Mesendoderm (in vitro differentiated cells): ENCODE results near the gene PASK.
A peak's percentile ranks its signal among the peaks of the same experiment; 100 is the strongest.

Experiments
- DNase-seq: peaks from one replicate; pipeline ENCODE4 v3.0.0; 2013
- H2AK5ac ChIP-seq: 2 replicates; pipeline ENCODE4 v1.6.1; 2013; ENCODE audit warnings: low read length, inconsistent platforms
- H2BK120ac ChIP-seq: 2 replicates; pipeline ENCODE4 v1.6.1; 2013; ENCODE audit warnings: low read depth, mild to moderate bottlenecking, low read length, moderate library complexity, mixed read lengths
- H2BK15ac ChIP-seq: replicated peaks from 2 replicates; pipeline ENCODE4 v1.6.1; 2013; ENCODE audit warnings: low read depth, mild to moderate bottlenecking, moderate library complexity
- H2BK5ac ChIP-seq: 2 replicates; pipeline ENCODE4 v1.6.1; 2013; ENCODE audit warnings: low read length, inconsistent platforms
- H3K18ac ChIP-seq: 2 replicates; pipeline ENCODE4 v1.6.1; 2013; ENCODE audit warnings: mild to moderate bottlenecking, low read length, mixed read lengths
- H3K23ac ChIP-seq: one replicate; pipeline ENCODE4 v1.6.1; 2013; ENCODE audit warnings: low read length
- H3K27ac ChIP-seq: 2 replicates; pipeline ENCODE4 v1.5.1; 2013; ENCODE audit warnings: low read depth, mild to moderate bottlenecking, inconsistent platforms, low read length, moderate library complexity
- H3K27me3 ChIP-seq: 2 replicates; pipeline ENCODE4 v1.6.1; 2013; ENCODE audit warnings: low read length, control low read depth, mild to moderate bottlenecking, inconsistent platforms; ENCODE audit not compliant: insufficient read depth, poor library complexity
- H3K36me3 ChIP-seq: 2 replicates; pipeline ENCODE4 v1.6.1; 2013; ENCODE audit warnings: low read length, inconsistent platforms; ENCODE audit not compliant: control insufficient read depth, insufficient read depth
- H3K4ac ChIP-seq: one replicate; pipeline ENCODE4 v1.6.1; 2013; ENCODE audit warnings: low read depth, mild to moderate bottlenecking, low read length, moderate library complexity
- H3K4me1 ChIP-seq: 2 replicates; pipeline ENCODE4 v1.6.1; 2013; ENCODE audit warnings: low read depth, low read length, inconsistent platforms; ENCODE audit not compliant: control insufficient read depth
- H3K4me2 ChIP-seq: 2 replicates; pipeline ENCODE4 v1.6.1; 2013; ENCODE audit warnings: low read length
- H3K4me3 ChIP-seq: 2 replicates; pipeline ENCODE4 v1.5.1; 2013; ENCODE audit warnings: mild to moderate bottlenecking, low read length
- H3K56ac ChIP-seq: one replicate; pipeline ENCODE4 v1.6.1; 2013; ENCODE audit warnings: low read length
- H3K79me1 ChIP-seq: 2 replicates; pipeline ENCODE4 v1.6.1; 2013; ENCODE audit warnings: low read length, inconsistent platforms
- H3K79me2 ChIP-seq: 2 replicates; pipeline ENCODE4 v1.6.1; 2013; ENCODE audit warnings: mild to moderate bottlenecking, low read length; ENCODE audit not compliant: control insufficient read depth, insufficient read depth
- H3K9ac ChIP-seq: 2 replicates; pipeline ENCODE4 v1.6.1; 2013; ENCODE audit warnings: low read length, inconsistent platforms
- H4K5ac ChIP-seq: one replicate; pipeline ENCODE4 v1.6.1; 2013; ENCODE audit warnings: low read length
- H4K8ac ChIP-seq: one replicate; pipeline ENCODE4 v1.6.1; 2013; ENCODE audit warnings: low read depth, mild to moderate bottlenecking, control low read depth, low read length, moderate library complexity
- WGBS: extraction: QIAGEN DNeasy Blood & Tissue Kit; methylation state at CpG from one replicate; pipeline ENCODE4 v1.1.7; 2013; ENCODE audit warnings: low lambda C conversion rate, missing lambda C conversion rate; ENCODE audit not compliant: insufficient coverage; ENCODE audit errors: extremely low coverage; 5-methylcytosine and 5-hydroxymethylcytosine counted together

PASK gene

DNA sequence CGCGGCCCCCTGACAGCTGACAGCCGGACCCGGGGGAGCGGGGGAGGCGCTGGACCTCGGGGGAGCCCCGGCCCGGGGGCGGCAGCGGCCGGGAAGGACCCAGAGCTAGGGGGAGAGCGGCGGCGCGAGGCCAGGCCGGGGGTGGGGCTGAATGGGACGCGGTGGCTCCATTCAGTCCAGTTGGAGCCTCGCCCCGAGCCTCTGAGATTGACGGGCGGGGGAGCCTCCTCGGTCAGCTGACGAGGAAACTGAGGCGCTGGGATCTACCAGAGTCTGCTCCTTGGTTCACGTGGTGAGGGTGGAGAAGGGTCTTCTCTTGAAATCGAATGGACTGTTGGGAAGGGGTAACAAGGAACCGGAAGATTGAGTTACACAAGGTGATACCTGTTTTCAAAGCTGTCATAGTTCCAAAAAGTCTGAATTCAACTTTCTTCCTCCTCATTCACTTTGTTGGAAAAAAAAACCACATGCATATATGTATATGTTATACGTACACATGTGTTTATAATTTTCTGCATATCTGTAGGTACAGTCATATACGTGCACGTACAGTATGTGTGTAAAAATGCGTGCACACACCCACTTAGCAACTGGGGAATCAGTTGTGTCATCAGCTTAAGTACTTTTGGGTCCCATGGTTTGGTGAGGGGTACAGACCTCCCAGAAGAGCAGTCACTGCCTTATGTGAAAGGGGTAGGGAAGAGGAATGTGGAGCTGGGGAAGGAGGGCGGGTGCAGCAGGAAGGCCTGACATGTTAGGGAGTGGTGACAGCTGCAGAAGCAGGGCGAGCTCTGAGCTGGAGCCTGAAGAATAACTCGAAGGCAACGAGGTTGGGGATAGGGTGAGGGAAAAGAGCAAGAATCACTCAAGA is 1.6 kb upstream of the PASK start:
- Histone ChIP-seq H3K23ac (no peak overlapping the region), H2AK5ac (no peak overlapping the region), H3K27me3 (no peaks in the 10 kb centered on the region), H3K4me1 (no peaks in the 10 kb centered on the region), H3K79me2 (no peaks in the 10 kb centered on the region), H2BK15ac (no peak overlapping the region), H3K9ac (peak overlapping the region; percentile 77), H2BK120ac (no peak overlapping the region), H3K27ac (peak overlapping the region; percentile 33), H3K4me2 (peak overlapping the region; percentile 95), H4K8ac (no peak overlapping the region), H3K56ac (peak overlapping the region; percentile 85), H2BK5ac (no peak overlapping the region), H4K5ac (no peak overlapping the region), H3K36me3 (no peaks in the 10 kb centered on the region), H3K4me3 (peak overlapping the region; percentile 79), H3K18ac (peak overlapping the region; percentile 70), H3K4ac (no peak overlapping the region), H3K79me1 (peaks cover 14% of the 10 kb centered on the region)
- no peak for DNase-seq
- WGBS = no CpG with 5 or more reads among the region's 37 CpGs

DNA sequence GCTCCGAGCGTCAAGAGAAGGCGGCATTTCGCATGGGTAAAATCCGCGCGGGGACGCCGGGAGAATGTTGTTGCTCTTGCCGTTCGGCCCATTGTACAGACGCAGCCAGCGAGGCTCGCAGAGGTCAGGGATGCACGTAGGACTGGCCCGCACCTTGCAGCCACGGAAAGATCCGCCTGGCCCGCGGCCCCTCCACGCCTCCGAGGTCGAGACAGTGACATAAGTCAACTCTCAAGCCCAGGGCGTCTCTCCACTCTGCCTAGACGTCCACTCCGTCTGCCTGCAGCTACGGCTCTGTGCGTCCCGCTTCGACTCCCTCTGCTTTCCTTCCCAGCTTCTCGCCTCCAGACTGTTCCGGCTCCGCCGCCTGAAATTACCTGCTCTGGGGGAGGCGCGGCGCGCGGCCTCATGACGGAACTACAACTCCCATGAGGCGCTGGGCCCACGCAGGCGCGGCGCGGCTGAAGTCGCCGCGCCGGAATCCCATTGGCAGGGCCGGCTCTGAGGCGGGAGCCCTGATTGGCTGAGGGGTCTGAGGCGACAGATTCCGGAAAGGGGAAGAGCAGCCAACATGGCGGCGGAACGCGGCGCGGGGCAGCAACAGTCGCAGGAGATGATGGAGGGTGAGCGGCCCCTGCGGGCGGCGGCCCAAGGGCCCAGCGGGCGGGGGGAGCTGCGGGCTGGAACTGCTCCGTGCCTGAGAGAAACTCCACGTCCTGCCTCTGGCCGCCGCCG is 820 bp upstream of the PASK start, which contains the start of gene PPP1R7:
TSS of gene PPP1R7 (plus strand) at position 543 of the 735 bp plus-strand sequence. CDS start at position 572, 29 bp downstream.
- peak within 1 kb of the TSS; percentile 70 for H3K18ac ChIP-seq
- no peaks in the 10 kb centered on the region for H3K36me3 ChIP-seq
- H3K4me2 ChIP-seq = peak within 1 kb of the TSS; percentile 99
- H2AK5ac ChIP-seq = no peak within 1 kb of the TSS
- no CpG with 5 or more reads among the region's 73 CpGs for WGBS
- peak within 1 kb of the TSS; percentile 79 for H3K4me3 ChIP-seq
- H3K4me1 ChIP-seq = no peaks in the 10 kb centered on the region
- H4K5ac ChIP-seq = no peak within 1 kb of the TSS
- H2BK15ac ChIP-seq = no peak within 1 kb of the TSS
- H2BK120ac ChIP-seq = no peak within 1 kb of the TSS
- H3K79me1 ChIP-seq = peaks cover 14% of the 10 kb centered on the region
- H4K8ac ChIP-seq = no peak within 1 kb of the TSS
- peak within 1 kb of the TSS; percentile 77 for H3K9ac ChIP-seq
- no peak within 1 kb of the TSS for H3K4ac ChIP-seq
- H3K79me2 ChIP-seq = no peaks in the 10 kb centered on the region
- no peaks in the 10 kb centered on the region for H3K27me3 ChIP-seq
- no peak within 1 kb of the TSS for H2BK5ac ChIP-seq
- H3K56ac ChIP-seq = peak within 1 kb of the TSS; percentile 85
- peak within 1 kb of the TSS; percentile 33 for H3K27ac ChIP-seq
- H3K23ac ChIP-seq = no peak within 1 kb of the TSS
- DNase-seq = peak; percentile 98

DNA sequence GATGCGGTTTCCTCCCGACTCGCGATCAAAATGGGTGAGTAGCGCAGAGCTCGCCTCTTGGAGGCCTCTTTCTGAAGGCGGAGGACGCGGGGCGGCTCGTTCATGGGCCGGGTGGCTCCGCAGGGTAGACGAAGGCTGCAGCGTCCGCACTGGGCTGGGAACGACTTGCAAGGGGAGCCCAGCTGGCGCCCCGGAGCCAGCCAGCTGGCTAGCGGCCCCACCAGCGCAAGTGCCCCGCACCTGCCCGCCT is 328 bp upstream of the PASK start:
- no peak overlapping the region for H2BK120ac ChIP-seq
- H3K18ac ChIP-seq = no peak overlapping the region
- no peak overlapping the region for H2BK15ac ChIP-seq
- no peaks in the 10 kb centered on the region for H3K36me3 ChIP-seq
- peak overlapping the region; percentile 60 for H3K4me3 ChIP-seq
- no peaks in the 10 kb centered on the region for H3K27me3 ChIP-seq
- H4K8ac ChIP-seq = no peak overlapping the region
- no peaks in the 10 kb centered on the region for H3K79me2 ChIP-seq
- H4K5ac ChIP-seq = no peak overlapping the region
- H3K79me1 ChIP-seq = peaks cover 14% of the 10 kb centered on the region
- peak overlapping the region; percentile 85 for H3K56ac ChIP-seq
- no peak overlapping the region for H3K27ac ChIP-seq
- H3K23ac ChIP-seq = no peak overlapping the region
- no peak overlapping the region for H2AK5ac ChIP-seq
- no CpG with 5 or more reads among the region's 23 CpGs for WGBS
- DNase-seq = no peak
- H3K4me2 ChIP-seq = peak overlapping the region; percentile 99
- H3K4me1 ChIP-seq = no peaks in the 10 kb centered on the region
- H3K9ac ChIP-seq = peak overlapping the region; percentile 72
- H3K4ac ChIP-seq = no peak overlapping the region
- H2BK5ac ChIP-seq = no peak overlapping the region

DNA sequence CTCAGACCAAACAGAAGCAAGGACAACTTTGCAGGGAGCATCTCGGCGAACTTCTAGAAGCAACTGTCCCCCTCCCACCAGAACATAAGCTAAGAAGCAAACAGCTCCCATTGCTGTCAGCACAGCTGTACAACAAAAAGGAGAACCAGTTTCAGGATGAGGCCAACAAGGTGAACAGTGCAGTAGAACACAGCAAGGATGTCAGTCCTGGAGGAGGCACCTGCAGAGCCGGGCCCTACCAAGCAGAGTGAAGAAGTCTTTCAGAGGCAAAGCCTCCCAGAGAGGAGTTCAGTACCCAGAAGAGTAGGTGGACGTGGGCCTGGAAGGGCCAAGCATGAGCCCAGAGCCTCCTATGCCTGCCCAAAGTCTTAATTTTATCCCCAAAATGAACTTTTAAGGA is 1.0 kb downstream of the PASK start:
- peaks cover 18% of the 10 kb centered on the region for H3K79me1 ChIP-seq
- H3K4me1 ChIP-seq = no peaks in the 10 kb centered on the region
- no peak for DNase-seq
- no peak overlapping the region for H2BK5ac ChIP-seq
- no peak overlapping the region for H3K4me3 ChIP-seq
- no peak overlapping the region for H4K8ac ChIP-seq
- H3K9ac ChIP-seq = peak overlapping the region; percentile 79
- no peaks in the 10 kb centered on the region for H3K27me3 ChIP-seq
- H3K79me2 ChIP-seq = no peaks in the 10 kb centered on the region
- H3K4ac ChIP-seq = no peak overlapping the region
- H3K36me3 ChIP-seq = no peaks in the 10 kb centered on the region
- H3K56ac ChIP-seq = peak overlapping the region; percentile 59
- H3K18ac ChIP-seq = no peak overlapping the region
- H4K5ac ChIP-seq = no peak overlapping the region
- H2BK120ac ChIP-seq = no peak overlapping the region
- H3K27ac ChIP-seq = no peak overlapping the region
- H2AK5ac ChIP-seq = no peak overlapping the region
- H3K23ac ChIP-seq = no peak overlapping the region
- peak overlapping the region; percentile 6 for H3K4me2 ChIP-seq
- no peak overlapping the region for H2BK15ac ChIP-seq
- WGBS = no CpG with 5 or more reads among the region's 4 CpGs

DNA sequence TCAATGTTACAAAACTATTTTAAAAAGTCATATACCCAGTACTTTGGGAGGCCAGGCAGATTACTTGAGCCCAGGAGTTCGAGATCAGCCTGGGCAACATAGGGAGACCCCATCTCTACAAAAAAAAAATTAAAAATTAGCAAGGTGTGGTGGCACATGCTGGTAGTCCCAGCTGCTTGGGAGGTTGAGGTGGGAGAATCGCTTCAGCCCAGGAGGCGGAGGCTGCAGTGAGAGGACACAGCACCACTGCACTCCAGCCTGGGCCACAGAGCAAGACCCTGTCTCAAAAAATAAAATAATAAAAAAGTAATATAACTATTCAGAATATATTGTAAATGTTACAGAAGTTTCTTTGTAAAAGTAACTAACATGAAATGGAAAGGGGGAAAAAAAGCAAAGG is 1.9 kb downstream of the PASK start:
- H4K8ac ChIP-seq = no peak overlapping the region
- WGBS = no CpG with 5 or more reads among the region's 3 CpGs
- H2BK5ac ChIP-seq = no peak overlapping the region
- H2BK120ac ChIP-seq = no peak overlapping the region
- no peak for DNase-seq
- no peaks in the 10 kb centered on the region for H3K4me1 ChIP-seq
- H2BK15ac ChIP-seq = no peak overlapping the region
- H3K79me2 ChIP-seq = no peaks in the 10 kb centered on the region
- no peak overlapping the region for H2AK5ac ChIP-seq
- no peaks in the 10 kb centered on the region for H3K27me3 ChIP-seq
- H3K18ac ChIP-seq = no peak overlapping the region
- no peak overlapping the region for H4K5ac ChIP-seq
- no peak overlapping the region for H3K9ac ChIP-seq
- H3K4me3 ChIP-seq = no peak overlapping the region
- no peak overlapping the region for H3K23ac ChIP-seq
- no peak overlapping the region for H3K27ac ChIP-seq
- H3K4me2 ChIP-seq = no peak overlapping the region
- H3K36me3 ChIP-seq = no peaks in the 10 kb centered on the region
- no peak overlapping the region for H3K56ac ChIP-seq
- no peak overlapping the region for H3K4ac ChIP-seq
- peaks cover 14% of the 10 kb centered on the region for H3K79me1 ChIP-seq
